Natural killer cell (primary cell): ENCODE data around the gene CAPG. TPM values are rescaled to one million over a fixed set of nuclear protein-coding genes. Genes with fewer than 3 reads are reported as not detected.
"Not testable (repeated sequence)": the region's sequence is repeated elsewhere in the genome, so short reads cannot be mapped to it uniquely, and the experiment has no call there.

Experiments
- ATAC-seq, 3 donors: fragments of 150-1000 bp in 2 of 3; fragments of 200-7000 bp in 1 of 3; cut with Tn5 transposase; 1 replicate in 1 of 3; 2 replicates in 2 of 3; pipeline ENCODE4 v1.10.0; 2021; ENCODE audit warnings: mild to moderate bottlenecking in 2 of 3, moderate library complexity in 2 of 3
- DNase-seq, 2 donors: peaks; one replicate each; pipeline versions ENCODE4 v3.0.0 to v3.0.0-alpha.2; 2013 to 2021; ENCODE audit warnings: mixed read lengths in 1 of 2
- H3K27ac ChIP-seq: one replicate; pipeline ENCODE4 v1.5.1; 2013; ENCODE audit warnings: mild to moderate bottlenecking, low read length
- H3K27me3 ChIP-seq: one replicate; pipeline ENCODE4 v1.6.1; 2013; ENCODE audit warnings: low read length; ENCODE audit not compliant: control insufficient read depth, insufficient read depth
- H3K36me3 ChIP-seq: one replicate; pipeline ENCODE4 v1.6.1; 2013; ENCODE audit warnings: low read length; ENCODE audit not compliant: control insufficient read depth, insufficient read depth
- H3K4me1 ChIP-seq: one replicate; pipeline ENCODE4 v1.6.1; 2013; ENCODE audit warnings: low read length; ENCODE audit not compliant: control insufficient read depth, insufficient read depth
- H3K4me3 ChIP-seq: one replicate; pipeline ENCODE4 v1.5.1; 2013; ENCODE audit warnings: low read length
- H3K9me3 ChIP-seq: one replicate; pipeline ENCODE4 v1.6.1; 2013; ENCODE audit warnings: low read length; ENCODE audit not compliant: control insufficient read depth, insufficient read depth
- H3K27ac Mint-ChIP-seq, 2 donors: one replicate each; pipeline ENCODE4 v1.8.0; 2022; ENCODE audit warnings: mild to moderate bottlenecking in 2 of 2, mixed read lengths in 2 of 2, moderate library complexity in 1 of 2
- H3K27me3 Mint-ChIP-seq, 2 donors: one replicate each; pipeline ENCODE4 v1.8.0; 2022; ENCODE audit warnings: low read depth in 2 of 2, mixed read lengths in 2 of 2
- H3K36me3 Mint-ChIP-seq: one replicate; pipeline ENCODE4 v1.8.0; 2022; ENCODE audit warnings: mixed read lengths
- H3K4me1 Mint-ChIP-seq, 2 donors: one replicate each; pipeline ENCODE4 v1.8.0; 2022; ENCODE audit warnings: mixed read lengths in 2 of 2
- H3K4me3 Mint-ChIP-seq: one replicate; pipeline ENCODE4 v1.8.0; 2022; ENCODE audit warnings: mild to moderate bottlenecking, moderate library complexity, mixed read lengths
- H3K9me3 Mint-ChIP-seq, 2 donors: one replicate each; pipeline ENCODE4 v1.8.0; 2022; ENCODE audit warnings: mixed read lengths in 2 of 2
- WGBS: methylation state at CpG from one replicate; pipeline ENCODE4 v1.1.7; 2013; ENCODE audit warnings: missing lambda C conversion rate; ENCODE audit not compliant: insufficient coverage; 5-methylcytosine and 5-hydroxymethylcytosine counted together
- intact Hi-C: fragments of 100-400 bp; cut with micrococcal nuclease; formaldehyde crosslinking; loops from one replicate; pipeline ENCODE4 v1.14.2; 2022
- total RNA-seq, 4 donors: library from RNA; stranded (reverse); fragments of 120-200 nt in 1 of 4; gene quantifications; one replicate each; pipeline versions ENCODE4 v1.2.3 to v1.2.4, GENCODE V29; 2013 to 2022
- TF ChIP-seq, protein P1 (sequence below): fragments of 200-600 bp; IDR thresholded peaks from one replicate; pipeline ENCODE4 v1.8.0; 2022; ENCODE audit warnings: antibody characterized with exemption

CAPG gene
- total RNA-seq, 3 donors from 2014 or later (not counting 1 experiment from before 2014, with no cell fraction given): 10.6 to 50.3 (median 19.3) TPM

DNA sequence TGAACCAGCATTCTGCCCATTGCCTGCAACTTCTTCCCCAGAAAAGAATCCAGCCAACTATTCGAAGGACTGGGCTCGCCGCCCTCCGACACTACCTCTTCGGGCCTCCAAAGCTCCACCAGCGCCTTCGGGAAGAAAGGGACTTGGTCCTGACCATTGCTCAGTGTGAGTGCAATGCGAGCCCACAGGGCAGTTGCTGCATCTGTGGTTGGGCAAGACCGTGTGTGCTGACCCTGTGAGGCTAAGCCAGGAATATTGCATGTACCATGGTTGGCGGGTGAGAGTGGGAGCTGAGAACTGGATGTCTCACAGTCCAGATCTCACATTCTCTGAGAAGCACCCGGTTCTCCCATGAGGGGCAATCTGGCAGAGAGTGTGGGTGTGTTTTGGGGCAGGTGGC lies 39.1 kb downstream of the CAPG start:
- no peak overlapping the region for H3K27ac Mint-ChIP-seq
- no peaks in the 10 kb centered on the region for H3K9me3 Mint-ChIP-seq
- H3K27me3 Mint-ChIP-seq: no peaks in the 10 kb centered on the region
- DNase-seq (no peak), ATAC-seq (no peak)
- no peaks in the 10 kb centered on the region for H3K27me3 ChIP-seq
- no peaks in the 10 kb centered on the region for H3K9me3 ChIP-seq
- H3K4me1 Mint-ChIP-seq: no peaks in the 10 kb centered on the region
- no peak overlapping the region for H3K27ac ChIP-seq
- H3K4me1 ChIP-seq: no peaks in the 10 kb centered on the region
- peaks cover 11% of the 10 kb centered on the region for H3K36me3 Mint-ChIP-seq
- WGBS: 97% methylated on average over 11 of the region's 11 CpGs
- intact Hi-C loops: no loop called here
- H3K4me3 Mint-ChIP-seq: no peak overlapping the region
- TF ChIP-seq, protein P1, sequence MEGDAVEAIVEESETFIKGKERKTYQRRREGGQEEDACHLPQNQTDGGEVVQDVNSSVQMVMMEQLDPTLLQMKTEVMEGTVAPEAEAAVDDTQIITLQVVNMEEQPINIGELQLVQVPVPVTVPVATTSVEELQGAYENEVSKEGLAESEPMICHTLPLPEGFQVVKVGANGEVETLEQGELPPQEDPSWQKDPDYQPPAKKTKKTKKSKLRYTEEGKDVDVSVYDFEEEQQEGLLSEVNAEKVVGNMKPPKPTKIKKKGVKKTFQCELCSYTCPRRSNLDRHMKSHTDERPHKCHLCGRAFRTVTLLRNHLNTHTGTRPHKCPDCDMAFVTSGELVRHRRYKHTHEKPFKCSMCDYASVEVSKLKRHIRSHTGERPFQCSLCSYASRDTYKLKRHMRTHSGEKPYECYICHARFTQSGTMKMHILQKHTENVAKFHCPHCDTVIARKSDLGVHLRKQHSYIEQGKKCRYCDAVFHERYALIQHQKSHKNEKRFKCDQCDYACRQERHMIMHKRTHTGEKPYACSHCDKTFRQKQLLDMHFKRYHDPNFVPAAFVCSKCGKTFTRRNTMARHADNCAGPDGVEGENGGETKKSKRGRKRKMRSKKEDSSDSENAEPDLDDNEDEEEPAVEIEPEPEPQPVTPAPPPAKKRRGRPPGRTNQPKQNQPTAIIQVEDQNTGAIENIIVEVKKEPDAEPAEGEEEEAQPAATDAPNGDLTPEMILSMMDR: no peak
- H3K4me3 ChIP-seq: no peak overlapping the region
- peaks cover 12% of the 10 kb centered on the region for H3K36me3 ChIP-seq

DNA sequence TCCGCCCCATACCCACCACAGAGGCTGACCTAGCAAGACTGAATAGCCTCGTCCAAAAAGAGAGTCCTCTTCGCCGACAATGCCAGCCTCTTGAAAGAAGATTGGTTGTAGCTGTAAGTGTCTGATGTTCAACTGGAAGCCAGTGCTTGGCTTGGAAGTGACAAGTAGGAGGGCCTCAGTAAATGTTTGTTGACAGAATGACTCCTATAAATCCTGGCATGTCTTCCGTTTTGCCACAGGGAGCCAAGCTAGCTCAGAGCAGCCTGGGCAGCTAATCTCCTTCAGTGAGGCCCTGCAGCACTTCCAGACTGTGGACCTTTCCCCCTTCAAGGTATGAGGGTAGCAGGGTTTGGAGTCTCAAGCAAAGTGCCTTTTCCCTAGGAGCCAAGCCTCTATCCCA lies 40.7 kb downstream of the CAPG start:
- Mint-ChIP-seq H3K27ac (no peak overlapping the region), H3K9me3 (no peaks in the 10 kb centered on the region), H3K4me1 (no peaks in the 10 kb centered on the region), H3K36me3 (no peaks in the 10 kb centered on the region), H3K4me3 (no peak overlapping the region), H3K27me3 (no peaks in the 10 kb centered on the region)
- DNase-seq (no peak), ATAC-seq (no peak)
- H3K36me3 ChIP-seq: peaks cover 7% of the 10 kb centered on the region
- no peaks in the 10 kb centered on the region for H3K27me3 ChIP-seq
- no peak overlapping the region for H3K4me3 ChIP-seq
- no peaks in the 10 kb centered on the region for H3K4me1 ChIP-seq
- H3K27ac ChIP-seq: no peak overlapping the region
- TF ChIP-seq, protein P1: no peak
- WGBS: 93% methylated on average over 5 of the region's 5 CpGs
- intact Hi-C loops: no loop called here
- H3K9me3 ChIP-seq: no peaks in the 10 kb centered on the region

DNA sequence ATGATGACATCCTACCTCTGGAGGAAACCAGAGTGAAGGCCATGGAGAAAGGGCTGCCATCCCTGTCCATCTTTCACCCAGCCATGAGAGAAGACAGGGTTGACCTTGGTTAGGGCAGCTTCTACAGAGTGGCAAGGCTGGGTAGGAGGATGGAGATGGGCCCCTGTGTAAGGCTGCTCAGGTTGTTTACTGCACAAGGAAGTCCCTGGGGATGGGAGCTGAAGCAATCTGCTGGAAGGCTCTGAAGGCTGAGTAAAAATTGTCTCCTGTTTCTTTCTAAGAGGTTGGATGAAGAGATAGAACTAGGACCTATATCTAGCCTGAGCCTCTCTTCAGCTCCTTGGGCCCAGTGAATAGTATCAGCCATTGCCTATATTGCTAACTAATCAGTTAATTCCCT lies 41.2 kb downstream of the CAPG start:
- intact Hi-C loops: no loop called here
- DNase-seq (no peak), ATAC-seq (no peak)
- Histone ChIP-seq H3K9me3 (no peaks in the 10 kb centered on the region), H3K4me1 (no peaks in the 10 kb centered on the region), H3K36me3 (peaks cover 7% of the 10 kb centered on the region), H3K4me3 (no peak overlapping the region), H3K27me3 (no peaks in the 10 kb centered on the region), H3K27ac (no peak overlapping the region)
- Mint-ChIP-seq H3K36me3 (no peaks in the 10 kb centered on the region), H3K4me1 (no peaks in the 10 kb centered on the region), H3K4me3 (no peak overlapping the region), H3K27me3 (no peaks in the 10 kb centered on the region), H3K27ac (no peak overlapping the region), H3K9me3 (no peaks in the 10 kb centered on the region)
- TF ChIP-seq, protein P1: no peak

DNA sequence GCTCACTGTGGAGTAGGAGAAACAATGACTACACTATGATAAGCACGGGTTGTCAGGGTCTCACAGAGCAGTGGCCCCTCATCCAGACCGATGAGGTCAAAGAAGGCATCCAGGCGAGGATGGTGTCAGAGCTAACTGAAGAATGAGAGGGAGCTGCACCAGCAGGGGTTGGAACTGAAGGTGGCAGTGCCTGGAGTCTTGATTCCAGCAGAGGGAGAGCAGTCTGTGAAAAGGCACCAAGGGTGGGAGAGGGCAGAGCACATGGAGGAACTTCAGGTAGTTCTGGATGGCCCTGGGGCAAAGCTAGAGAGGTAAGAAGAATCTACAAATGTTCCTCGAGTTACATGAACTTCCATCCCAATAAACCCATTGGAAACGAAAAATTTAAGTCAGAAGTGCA lies 43.0 kb downstream of the CAPG start:
- Histone ChIP-seq H3K36me3 (peaks cover 17% of the 10 kb centered on the region), H3K9me3 (no peaks in the 10 kb centered on the region), H3K27me3 (no peaks in the 10 kb centered on the region), H3K4me1 (no peaks in the 10 kb centered on the region), H3K27ac (no peak overlapping the region), H3K4me3 (no peak overlapping the region)
- 94% methylated on average over 5 of the region's 5 CpGs for WGBS
- H3K4me3 Mint-ChIP-seq: no peak overlapping the region
- TF ChIP-seq, protein P1: no peak
- H3K9me3 Mint-ChIP-seq: no peaks in the 10 kb centered on the region
- DNase-seq: no peak
- H3K27ac Mint-ChIP-seq: no peak overlapping the region
- no peaks in the 10 kb centered on the region for H3K4me1 Mint-ChIP-seq
- intact Hi-C loops: no loop called here
- H3K36me3 Mint-ChIP-seq: peaks cover 7% of the 10 kb centered on the region
- ATAC-seq: no peak
- H3K27me3 Mint-ChIP-seq: no peaks in the 10 kb centered on the region

DNA sequence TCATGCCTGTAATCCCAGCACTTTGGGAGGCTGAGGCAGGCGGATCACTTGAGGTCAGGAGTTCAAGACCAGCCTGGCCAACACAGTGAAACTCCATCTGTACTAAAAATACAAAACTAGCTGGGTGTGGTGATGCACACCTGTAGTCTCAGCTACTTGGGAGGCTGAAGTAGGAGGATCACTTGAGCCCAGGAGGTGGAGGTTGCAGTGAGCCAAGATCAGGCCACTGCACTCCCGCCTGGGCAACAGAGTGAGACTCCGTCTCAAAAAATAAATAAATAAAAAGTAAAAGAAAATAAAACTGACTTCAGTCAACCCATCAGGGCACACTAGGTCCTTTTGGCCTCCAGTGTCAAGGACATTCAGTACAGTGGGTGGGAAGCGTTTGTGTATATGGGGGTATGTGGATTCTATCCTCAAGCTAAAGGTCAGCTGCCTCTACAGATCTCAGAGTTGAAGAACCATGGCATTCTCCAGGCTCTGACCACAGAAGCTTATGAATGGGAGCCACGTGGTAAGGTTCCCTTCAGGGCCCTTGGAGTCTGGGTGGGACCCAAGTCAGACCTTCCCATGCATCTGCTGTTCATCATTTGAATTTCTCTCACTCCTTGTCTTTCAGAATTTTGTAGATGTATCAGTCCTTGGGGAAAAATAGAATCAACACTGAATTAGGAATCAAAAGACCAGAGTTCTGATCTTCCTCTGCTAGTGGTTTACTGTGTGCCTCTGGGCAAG lies 47.3 kb downstream of the CAPG start:
- H3K4me3 Mint-ChIP-seq, H3K4me1 ChIP-seq, H3K9me3 Mint-ChIP-seq, H3K27me3 Mint-ChIP-seq, intact Hi-C loops, H3K27ac ChIP-seq, H3K9me3 ChIP-seq, H3K36me3 Mint-ChIP-seq, H3K27ac Mint-ChIP-seq, H3K27me3 ChIP-seq, ATAC-seq, H3K4me3 ChIP-seq, DNase-seq: not testable (repeated sequence)
- H3K36me3 ChIP-seq: peaks cover 28% of the 10 kb centered on the region
- peaks cover 11% of the 10 kb centered on the region in 2 donors for H3K4me1 Mint-ChIP-seq
- WGBS: 95% methylated on average over 3 of the region's 5 CpGs
